ENCODE measurements around the gene SLC6A18.

The SLC6A18 gene

GRCh38 chr5:1231354-1231905, 6.2 kb downstream of the SLC6A18 start:
- no peak for DNase-seq (ENCODE audit: low read depth in 2 of 2)

DNA sequence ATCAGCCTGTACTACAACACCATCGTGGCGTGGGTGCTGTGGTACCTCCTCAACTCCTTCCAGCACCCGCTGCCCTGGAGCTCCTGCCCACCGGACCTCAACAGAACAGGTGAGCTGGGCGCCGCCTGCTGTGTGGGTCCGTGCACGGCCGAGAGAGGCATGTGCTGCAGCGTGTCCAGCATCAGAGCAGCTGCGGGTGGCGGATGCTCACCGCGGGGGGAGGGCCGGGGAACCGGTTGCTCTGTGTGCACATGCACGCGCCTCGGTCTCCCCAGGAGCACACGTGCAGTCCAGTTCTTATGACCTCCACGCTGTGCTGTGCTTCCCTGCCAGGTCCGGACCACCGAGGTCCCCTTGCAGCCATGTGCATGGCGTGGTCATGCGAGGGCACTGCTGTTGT, 7.6 kb downstream of the SLC6A18 start:
- no peak for DNase-seq (ENCODE audit: low read depth in 2 of 2)

GRCh38 chr5:1235379-1235778, 10.2 kb downstream of the SLC6A18 start:
- no peak for DNase-seq (ENCODE audit: low read depth in 2 of 2)

DNA sequence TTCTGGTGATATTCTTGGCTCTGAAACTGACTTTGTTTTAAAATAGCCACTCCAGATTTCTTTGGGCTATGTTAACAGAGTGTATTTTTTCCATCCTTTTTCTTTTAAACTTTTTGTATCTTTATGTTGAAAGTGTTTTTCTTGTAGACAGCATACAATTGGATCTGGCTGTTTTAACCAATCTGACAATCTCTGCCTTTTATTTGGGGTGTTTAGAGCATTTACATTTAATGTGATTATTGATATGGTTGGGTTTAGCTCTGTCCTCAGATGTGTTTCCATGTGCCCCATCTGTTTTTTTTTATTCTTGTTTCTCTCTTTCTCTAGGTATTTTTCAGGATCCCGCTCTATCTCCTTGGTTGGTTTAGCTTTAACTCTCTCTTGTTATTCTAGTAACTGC, 10.7 kb downstream of the SLC6A18 start:
- DNase-seq (ENCODE audit: low read depth in 2 of 2): no peak

DNA sequence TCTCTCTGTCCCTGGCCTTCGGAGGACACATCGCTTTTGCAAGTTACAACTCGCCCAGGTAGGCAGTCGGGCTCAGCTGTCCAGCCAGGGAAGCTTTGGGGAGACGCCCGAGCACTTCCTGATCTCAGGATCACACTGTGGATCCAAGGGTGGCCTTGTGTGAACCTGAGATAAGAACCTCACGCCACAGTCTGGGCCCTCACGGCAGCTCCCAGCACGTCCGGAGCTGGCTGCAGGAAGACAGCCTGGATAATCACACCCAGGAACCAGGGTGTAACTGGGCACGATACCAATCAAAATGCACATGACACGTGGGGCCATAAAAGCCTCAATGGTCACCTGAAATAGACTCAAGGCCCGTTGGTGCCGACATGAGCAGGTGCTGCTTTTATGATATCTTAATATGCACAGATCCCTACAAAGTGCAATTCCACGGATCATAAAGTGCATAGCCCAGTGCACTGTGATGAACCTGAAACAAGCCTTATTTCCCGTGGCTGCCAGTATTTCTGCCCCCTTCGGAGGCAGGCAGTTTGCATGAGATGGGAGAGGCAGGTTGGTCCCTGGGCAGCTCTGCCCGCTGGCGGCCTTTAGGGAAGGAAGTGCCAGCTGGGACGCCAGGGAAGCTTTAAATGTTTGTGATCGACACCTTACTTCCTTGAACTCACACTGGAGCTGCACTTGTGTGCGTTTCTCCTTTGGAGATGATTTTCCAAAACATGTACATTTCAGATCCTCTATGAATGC, 14.5 kb downstream of the SLC6A18 start:
- no peak for DNase-seq (ENCODE audit: low read depth in 2 of 2)

DNA sequence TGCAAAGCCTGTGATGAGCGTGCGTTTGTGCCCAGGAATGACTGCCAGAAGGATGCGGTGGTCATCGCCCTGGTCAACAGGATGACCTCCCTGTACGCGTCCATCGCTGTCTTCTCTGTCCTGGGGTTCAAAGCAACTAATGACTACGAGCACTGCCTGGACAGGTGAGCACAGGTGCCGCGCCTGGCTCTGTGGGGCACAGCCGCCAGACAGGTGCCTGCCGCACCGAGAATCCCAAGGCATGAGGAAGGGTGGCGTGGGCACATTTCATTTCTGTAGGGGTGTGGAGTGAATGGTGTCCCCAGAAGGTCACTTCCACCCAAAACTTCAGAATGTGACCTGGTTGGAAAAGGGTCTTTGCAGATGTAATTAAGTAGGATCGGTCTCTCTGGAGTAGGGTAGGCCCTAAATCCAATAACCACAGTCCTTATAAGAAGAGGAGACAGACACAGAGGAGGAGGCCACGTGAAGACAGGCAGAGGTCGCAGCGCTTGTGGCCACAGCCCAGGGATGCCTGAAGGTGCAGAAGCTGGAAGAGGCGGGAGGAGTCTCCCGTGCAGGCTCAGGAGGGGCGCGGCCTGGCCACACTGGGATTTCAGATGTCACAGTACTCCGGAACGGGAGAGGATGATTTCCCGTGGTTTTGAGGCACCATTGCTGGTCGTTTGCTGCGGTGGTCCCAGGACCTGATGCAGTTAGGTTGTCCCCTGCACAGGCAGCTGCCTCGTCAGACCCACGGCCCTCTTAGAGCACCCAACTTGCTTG, 15.5 kb downstream of the SLC6A18 start:
- DNase-seq (ENCODE audit: low read depth in 2 of 2): no peak

- no peak for DNase-seq (ENCODE audit: low read depth in 2 of 2)
Observed at GRCh38 chr5:1241509-1242080, 16.4 kb downstream of the SLC6A18 start.

- no peak for DNase-seq (ENCODE audit: low read depth in 2 of 2)
Observed at GRCh38 chr5:1242733-1243486, 17.7 kb downstream of the SLC6A18 start.

DNA sequence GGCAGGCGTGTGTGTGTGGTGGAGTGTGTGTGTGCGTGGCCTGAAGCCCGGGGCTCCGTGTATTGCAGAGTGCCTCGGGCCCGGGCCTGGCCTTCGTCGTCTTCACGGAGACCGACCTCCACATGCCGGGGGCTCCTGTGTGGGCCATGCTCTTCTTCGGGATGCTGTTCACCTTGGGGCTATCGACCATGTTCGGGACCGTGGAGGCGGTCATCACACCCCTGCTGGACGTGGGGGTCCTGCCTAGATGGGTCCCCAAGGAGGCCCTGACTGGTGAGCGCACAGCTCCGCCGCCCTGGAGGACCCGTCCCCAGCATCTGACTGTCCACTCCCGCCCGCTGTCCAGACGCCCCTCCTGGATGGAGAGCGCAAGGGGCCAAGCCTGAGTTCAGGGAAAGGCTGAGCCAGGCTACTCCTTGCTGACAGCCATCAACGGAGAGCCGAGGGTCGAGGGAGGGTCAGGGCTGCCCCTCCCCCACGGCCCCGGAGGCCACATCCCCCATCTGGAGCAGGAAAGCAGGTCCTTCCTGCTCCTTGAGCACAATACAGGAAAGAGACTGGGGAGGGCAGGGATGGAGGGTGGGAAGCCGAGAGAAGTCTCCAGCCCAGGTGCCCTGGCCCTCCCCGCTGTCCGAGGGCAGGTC, 18.4 kb downstream of the SLC6A18 start:
- DNase-seq (ENCODE audit: low read depth in 2 of 2): no peak

- DNase-seq (ENCODE audit: low read depth in 2 of 2): no peak
Observed at GRCh38 chr5:1244255-1244654, 19.1 kb downstream of the SLC6A18 start.

DNA sequence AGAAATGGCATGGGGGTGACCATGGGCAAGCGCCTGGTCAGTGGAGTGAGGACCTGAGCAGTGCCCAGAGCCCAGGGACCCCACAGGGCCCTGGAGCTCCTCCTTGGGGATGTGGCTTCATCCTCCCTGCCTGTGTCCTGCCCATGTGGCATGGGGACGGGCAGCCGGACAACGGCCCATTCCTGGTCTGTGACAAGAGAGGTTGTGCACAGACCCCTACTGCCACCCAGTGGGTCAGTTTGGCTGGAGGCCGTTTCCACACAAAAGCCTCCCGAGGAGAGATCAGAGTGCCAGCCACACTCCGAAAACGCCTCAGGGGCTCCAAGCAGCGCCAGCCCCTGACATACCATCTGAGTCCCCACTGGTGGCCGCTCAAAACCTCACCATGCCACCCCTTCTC, 19.8 kb downstream of the SLC6A18 start:
- no peak for DNase-seq (ENCODE audit: low read depth in 2 of 2)

- DNase-seq (ENCODE audit: low read depth in 2 of 2): no peak
Observed at GRCh38 chr5:1245905-1246576, 20.9 kb downstream of the SLC6A18 start.

DNA sequence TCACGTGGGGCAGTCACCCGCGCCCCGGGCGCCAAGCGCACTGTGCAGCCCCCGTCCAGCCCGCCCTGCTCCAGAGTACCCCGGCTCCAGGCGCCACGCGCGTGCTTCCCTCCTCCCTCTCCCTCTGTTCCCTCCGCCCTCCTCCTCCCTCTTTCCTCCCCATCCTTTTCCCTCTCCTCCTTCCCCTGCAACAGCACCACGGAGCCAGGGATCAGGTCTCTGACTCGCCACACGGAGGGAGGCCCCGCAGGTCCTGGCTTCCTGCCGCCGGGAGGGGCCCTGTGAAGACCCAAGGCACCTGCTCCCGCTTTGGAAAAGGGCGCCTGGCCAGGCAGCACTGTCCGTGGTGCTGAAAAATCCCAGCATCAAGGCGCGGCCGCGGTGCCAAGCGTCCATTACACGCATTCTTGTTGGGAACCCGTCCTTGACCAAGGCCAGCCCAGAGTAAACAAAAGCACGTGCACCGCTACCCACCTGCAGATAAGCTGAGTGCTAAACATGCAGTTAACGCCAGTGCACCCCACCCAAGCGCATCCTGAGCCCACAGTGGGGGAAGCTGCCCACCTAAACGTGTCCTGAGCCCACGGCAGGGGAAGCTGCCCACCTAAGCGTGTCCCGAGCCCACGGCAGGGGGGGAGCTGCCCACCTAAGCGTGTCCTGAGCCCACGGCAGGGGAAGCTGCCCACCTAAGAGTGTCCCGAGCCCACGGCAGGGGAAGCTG, 21.7 kb downstream of the SLC6A18 start:
- DNase-seq (ENCODE audit: low read depth in 2 of 2): no peak

GRCh38 chr5:1247811-1248210, 22.6 kb downstream of the SLC6A18 start:
- no peak for DNase-seq (ENCODE audit: low read depth in 2 of 2)

GRCh38 chr5:1249366-1250280, 24.4 kb downstream of the SLC6A18 start:
- DNase-seq (ENCODE audit: low read depth in 2 of 2): no peak

- DNase-seq (ENCODE audit: low read depth in 2 of 2): no peak
Observed at GRCh38 chr5:1251678-1252580, 26.7 kb downstream of the SLC6A18 start.

- DNase-seq (ENCODE audit: low read depth in 2 of 2): no peak
Observed at GRCh38 chr5:1252681-1253080, 27.5 kb downstream of the SLC6A18 start.

Data from activated CD4-positive, alpha-beta T cell treated with anti-CD3 and anti-CD28 coated beads for 24 hours (primary cell).